Activated CD8-positive, alpha-beta memory T cell treated with anti-CD3 and anti-CD28 coated beads for 48 hours (primary cell): ENCODE results near the gene CCDC141.

Experiments used
- DNase-seq, 3 experiments: peaks; one replicate each; pipeline ENCODE4 v3.0.0-alpha.2; 2020; ENCODE audit warnings: low read depth in 2 of 3, low spot score in 2 of 3

CCDC141 gene

GRCh38 chr2:178783889-178784288 is 266.0 kb downstream of the CCDC141 start:
- no peak for DNase-seq

GRCh38 chr2:178782236-178782635 is 267.7 kb downstream of the CCDC141 start:
- no peak for DNase-seq
